SH-SY5Y (cell line): Measurements from ENCODE around the gene IL21.

ENCODE experiments used
- GATA2 ChIP-seq: IDR thresholded peaks from 2 replicates; pipeline ENCODE4 v1.6.1; 2011; ENCODE audit warnings: mild to moderate bottlenecking, low read depth, low read length
- GATA3 ChIP-seq: IDR thresholded peaks from 2 replicates; pipeline ENCODE4 v1.6.1; 2011; ENCODE audit warnings: low read depth, mild to moderate bottlenecking, low read length, moderate library complexity

- TF ChIP-seq GATA3: no peak
- no peak for TF ChIP-seq GATA2
Measured at GRCh38 chr4:122652379-122652778, 31.5 kb upstream of the IL21 start.
